GM21737 (cell line): ENCODE data around the gene SEC22A.
"Not testable (repeated sequence)": the region's sequence is repeated elsewhere in the genome, so short reads cannot be mapped to it uniquely, and the experiment has no call there.

ENCODE experiments used
- ATAC-seq: cut with Tn5 transposase; IDR thresholded peaks from one replicate; pipeline ENCODE4 v1.9.1; 2021; ENCODE audit warnings: mild to moderate bottlenecking, moderate library complexity; ENCODE audit not compliant: unreplicated experiment

Gene SEC22A

GRCh38 chr3:123169930-123170329 lies 31.8 kb upstream of the SEC22A start:
- ATAC-seq = no peak

- no peak for ATAC-seq
Observed at GRCh38 chr3:123180791-123181190, 21.0 kb upstream of the SEC22A start.

- no peak for ATAC-seq
Observed at GRCh38 chr3:123186695-123187094, 15.0 kb upstream of the SEC22A start.

GRCh38 chr3:123188058-123188457 lies 13.7 kb upstream of the SEC22A start:
- no peak for ATAC-seq

GRCh38 chr3:123193448-123194101 lies 8.2 kb upstream of the SEC22A start:
- no peak for ATAC-seq

GRCh38 chr3:123194552-123194951 lies 7.2 kb upstream of the SEC22A start:
- no peak for ATAC-seq

- ATAC-seq = no peak
Observed at GRCh38 chr3:123198372-123198771, 3.4 kb upstream of the SEC22A start.

- no peak for ATAC-seq
Observed at GRCh38 chr3:123201223-123201556, 553 bp upstream of the SEC22A start.

GRCh38 chr3:123202451-123202850 lies 708 bp downstream of the SEC22A start:
- ATAC-seq = no peak

- ATAC-seq = no peak
Observed at GRCh38 chr3:123218990-123219389, 17.2 kb downstream of the SEC22A start.

- not testable (repeated sequence) for ATAC-seq
Observed at GRCh38 chr3:123221369-123221768, 19.6 kb downstream of the SEC22A start.

GRCh38 chr3:123225016-123225415 lies 23.3 kb downstream of the SEC22A start:
- ATAC-seq = no peak

GRCh38 chr3:123226549-123226948 lies 24.8 kb downstream of the SEC22A start:
- no peak for ATAC-seq

GRCh38 chr3:123229145-123229544 lies 27.4 kb downstream of the SEC22A start:
- ATAC-seq = no peak

- no peak for ATAC-seq
Observed at GRCh38 chr3:123236902-123237301, 35.2 kb downstream of the SEC22A start.

- not testable (repeated sequence) for ATAC-seq
Observed at GRCh38 chr3:123239186-123239585, 37.4 kb downstream of the SEC22A start.

- no peak for ATAC-seq
Observed at GRCh38 chr3:123239756-123240155, 38.0 kb downstream of the SEC22A start.

GRCh38 chr3:123244128-123244527 lies 42.4 kb downstream of the SEC22A start:
- no peak for ATAC-seq

- ATAC-seq = no peak
Observed at GRCh38 chr3:123246866-123247265, 45.1 kb downstream of the SEC22A start.

GRCh38 chr3:123256256-123256655 lies 54.5 kb downstream of the SEC22A start:
- ATAC-seq = no peak

- no peak for ATAC-seq
Observed at GRCh38 chr3:123258359-123258758, 56.6 kb downstream of the SEC22A start.

GRCh38 chr3:123258811-123259420 lies 57.2 kb downstream of the SEC22A start:
- ATAC-seq = no peak

GRCh38 chr3:123261666-123262065 lies 59.9 kb downstream of the SEC22A start:
- no peak for ATAC-seq
